ENCODE results near the gene SLC24A3.

The SLC24A3 gene

GRCh38 chr20:19308146-19308545 is 95.7 kb downstream of the SLC24A3 start:
- no peak for DNase-seq (ENCODE audit: low read depth)
- no peak for TF ChIP-seq CTCF (IDR thresholded peaks at IDR 0.05; ENCODE audit: insufficient read depth, low read depth, low read length, missing control alignments)
- no peak overlapping the region for H3K4me3 ChIP-seq (ENCODE audit: low read length)

GRCh38 chr20:19310541-19310940 is 98.1 kb downstream of the SLC24A3 start:
- no peak for TF ChIP-seq CTCF (IDR thresholded peaks at IDR 0.05; ENCODE audit: insufficient read depth, low read depth, low read length, missing control alignments)
- DNase-seq (ENCODE audit: low read depth): peak; percentile 63
- H3K4me3 ChIP-seq (ENCODE audit: low read length): no peak overlapping the region

GRCh38 chr20:19313342-19314069 is 101.1 kb downstream of the SLC24A3 start:
- no peak overlapping the region for H3K4me3 ChIP-seq (ENCODE audit: low read length)
- peak; percentile 61 for DNase-seq (ENCODE audit: low read depth)
- no peak for TF ChIP-seq CTCF (IDR thresholded peaks at IDR 0.05; ENCODE audit: insufficient read depth, low read depth, low read length, missing control alignments)

- no peak for TF ChIP-seq CTCF (IDR thresholded peaks at IDR 0.05; ENCODE audit: insufficient read depth, low read depth, low read length, missing control alignments)
Observed at GRCh38 chr20:19314621-19315020, 102.2 kb downstream of the SLC24A3 start.

GRCh38 chr20:19317237-19318069 is 105.0 kb downstream of the SLC24A3 start:
- peak; percentile 33 for DNase-seq (ENCODE audit: low read depth)
- TF ChIP-seq CTCF (IDR thresholded peaks at IDR 0.05; ENCODE audit: insufficient read depth, low read depth, low read length, missing control alignments): no peak

More at GRCh38 chr20:19314621-19315020, 102.2 kb downstream of the SLC24A3 start:
- peak; percentile 94 for DNase-seq (ENCODE audit: low read depth)
- H3K4me3 ChIP-seq (ENCODE audit: low read length): no peak overlapping the region

GRCh38 chr20:19318610-19319009 is 106.2 kb downstream of the SLC24A3 start:
- no peak overlapping the region for H3K4me3 ChIP-seq (ENCODE audit: low read length)
- DNase-seq (ENCODE audit: low read depth): no peak
- no peak for TF ChIP-seq CTCF (IDR thresholded peaks at IDR 0.05; ENCODE audit: insufficient read depth, low read depth, low read length, missing control alignments)

More at GRCh38 chr20:19317237-19318069, 105.0 kb downstream of the SLC24A3 start:
- no peak overlapping the region for H3K4me3 ChIP-seq (ENCODE audit: low read length)
